HEK293 (cell line): ENCODE results near the gene OTUB1.

Experiments used
- CTCF ChIA-PET: fragments of 350-600 bp; formaldehyde crosslinking; extraction: SDS; loops from one replicate; lab custom pipeline; 2021; ENCODE audit warnings: antibody characterized with exemption; lab: Yijun Ruan, JAX
- POLR2A ChIA-PET: fragments of 300-600 bp; formaldehyde crosslinking; extraction: SDS; loops from one replicate; lab custom pipeline; 2020; ENCODE audit warnings: antibody characterized with exemption, inconsistent platforms; lab: Yijun Ruan, JAX
- H3K27ac ChIP-seq: fragments of 200-500 bp; sonication (Bioruptor generic); 2 replicates; pipeline ENCODE4 v1.5.1; 2014; ENCODE audit warnings: low read depth, low read length, control low read depth, inconsistent platforms; ENCODE audit errors: extremely low read depth
- H3K36me3 ChIP-seq, 2 experiments: fragments of 200-500 bp in 1 of 2; sonication (Bioruptor generic) in 1 of 2; 1 replicate in 1 of 2; 2 replicates in 1 of 2; pipeline ENCODE4 v1.5.1; 2014 to 2017; ENCODE audit warnings: inconsistent platforms in 2 of 2, low read length in 2 of 2; ENCODE audit not compliant: control insufficient read depth in 2 of 2, insufficient read depth in 1 of 2
- H3K4me1 ChIP-seq: fragments of 200-500 bp; sonication (Bioruptor generic); 2 replicates; pipeline ENCODE4 v1.5.1; 2014; ENCODE audit warnings: mild to moderate bottlenecking, low read length, inconsistent platforms; ENCODE audit not compliant: control insufficient read depth, insufficient read depth
- H3K4me3 ChIP-seq: 2 replicates; pipeline ENCODE4 v1.5.1; 2011; ENCODE audit warnings: low read depth, mild to moderate bottlenecking, control low read depth, low read length, moderate library complexity
- H3K9me3 ChIP-seq: fragments of 200-500 bp; sonication (Bioruptor generic); 2 replicates; pipeline ENCODE4 v1.5.1; 2014; ENCODE audit warnings: low read depth, low read length, inconsistent platforms; ENCODE audit not compliant: control insufficient read depth, insufficient read depth
- HOXC10 ChIP-seq: sonication (generic); formaldehyde crosslinking; IDR thresholded peaks from 2 replicates; pipeline ENCODE4 v1.8.1; 2023; ENCODE audit warnings: mild to moderate bottlenecking, missing genetic modification reagents
- SETDB1 ChIP-seq: IDR thresholded peaks from one replicate; pipeline ENCODE4 v1.6.1; 2017; ENCODE audit warnings: mild to moderate bottlenecking, low read length, moderate library complexity, mixed read lengths; ENCODE audit not compliant: insufficient read length
- SP3 ChIP-seq: fragments of 450-650 bp; formaldehyde crosslinking; IDR thresholded peaks from 2 replicates; pipeline ENCODE4 v1.5.1; 2016; ENCODE audit warnings: missing biosample characterization, missing genetic modification characterization
- ZIC2 ChIP-seq: fragments of 450-650 bp; formaldehyde crosslinking; IDR thresholded peaks from 2 replicates; pipeline ENCODE4 v1.5.1; 2016; ENCODE audit warnings: missing biosample characterization, missing genetic modification characterization
- ZNF157 ChIP-seq: fragments of 450-650 bp; formaldehyde crosslinking; IDR thresholded peaks from 2 replicates; pipeline ENCODE4 v1.5.1; 2016; ENCODE audit warnings: missing biosample characterization, missing genetic modification characterization
- ZNF184 ChIP-seq: fragments of 450-650 bp; IDR thresholded peaks from 2 replicates; pipeline ENCODE4 v1.5.1; 2018; ENCODE audit warnings: missing biosample characterization, mild to moderate bottlenecking, missing genetic modification characterization
- ZNF2 ChIP-seq: fragments of 450-650 bp; formaldehyde crosslinking; IDR thresholded peaks from 2 replicates; pipeline ENCODE4 v1.5.1; 2016; ENCODE audit warnings: missing biosample characterization, missing genetic modification characterization
- ZNF274 ChIP-seq, 2 experiments: fragments of 200-500 bp in 1 of 2; fragments of 450-650 bp in 1 of 2; sonication (Bioruptor generic) in 1 of 2; formaldehyde crosslinking in 1 of 2; IDR thresholded peaks; 2 replicates each; pipeline versions ENCODE4 v1.5.1 to v1.6.1; 2014 to 2016; ENCODE audit warnings: borderline replicate concordance in 1 of 2, inconsistent platforms in 1 of 2, low read length in 1 of 2, missing biosample characterization in 1 of 2, missing genetic modification characterization in 1 of 2
- ZNF341 ChIP-seq: fragments of 450-650 bp; formaldehyde crosslinking; IDR thresholded peaks from 2 replicates; pipeline ENCODE4; 2016; ENCODE audit warnings: low read depth, missing biosample characterization, missing genetic modification characterization
- ZNF354C ChIP-seq: fragments of 450-650 bp; formaldehyde crosslinking; IDR thresholded peaks from 2 replicates; pipeline ENCODE4 v1.5.1; 2016; ENCODE audit warnings: missing biosample characterization, missing genetic modification characterization, low read depth, borderline replicate concordance
- ZNF404 ChIP-seq: fragments of 450-650 bp; formaldehyde crosslinking; IDR thresholded peaks from 2 replicates; pipeline ENCODE4 v1.5.1; 2017; ENCODE audit warnings: missing biosample characterization, missing genetic modification characterization
- ZNF473 ChIP-seq: fragments of 450-650 bp; formaldehyde crosslinking; IDR thresholded peaks from 2 replicates; pipeline ENCODE4 v1.5.1; 2017; ENCODE audit warnings: missing biosample characterization, missing genetic modification characterization
- ZNF530 ChIP-seq: fragments of 450-650 bp; formaldehyde crosslinking; IDR thresholded peaks from 2 replicates; pipeline ENCODE4 v1.5.1; 2016; ENCODE audit warnings: low read depth, missing biosample characterization, missing genetic modification characterization
- ZNF610 ChIP-seq: fragments of 450-650 bp; formaldehyde crosslinking; IDR thresholded peaks from 2 replicates; pipeline ENCODE4 v1.5.1; 2016; ENCODE audit warnings: missing biosample characterization, missing genetic modification characterization, borderline replicate concordance
- ZNF670 ChIP-seq: fragments of 450-650 bp; formaldehyde crosslinking; IDR thresholded peaks from 2 replicates; pipeline ENCODE4 v1.5.1; 2016; ENCODE audit warnings: missing biosample characterization, missing genetic modification characterization, low read depth
- ZNF76 ChIP-seq: fragments of 450-650 bp; formaldehyde crosslinking; IDR thresholded peaks from 2 replicates; pipeline ENCODE4; 2016; ENCODE audit warnings: low read depth, missing biosample characterization, missing genetic modification characterization, borderline replicate concordance
- ZNF768 ChIP-seq: fragments of 450-650 bp; formaldehyde crosslinking; IDR thresholded peaks from 2 replicates; pipeline ENCODE4 v1.5.1; 2018; ENCODE audit warnings: missing biosample characterization, mild to moderate bottlenecking, missing genetic modification characterization
- TF ChIP-seq, protein P1 (sequence below): fragments of 450-650 bp; formaldehyde crosslinking; IDR thresholded peaks from 2 replicates; pipeline ENCODE4 v1.5.1; 2016; ENCODE audit warnings: missing biosample characterization, missing genetic modification characterization
- TF ChIP-seq, protein P2 (sequence below): fragments of 450-650 bp; formaldehyde crosslinking; IDR thresholded peaks from 2 replicates; pipeline ENCODE4 v1.5.1; 2017; ENCODE audit warnings: missing biosample characterization, missing genetic modification characterization

Gene OTUB1

DNA sequence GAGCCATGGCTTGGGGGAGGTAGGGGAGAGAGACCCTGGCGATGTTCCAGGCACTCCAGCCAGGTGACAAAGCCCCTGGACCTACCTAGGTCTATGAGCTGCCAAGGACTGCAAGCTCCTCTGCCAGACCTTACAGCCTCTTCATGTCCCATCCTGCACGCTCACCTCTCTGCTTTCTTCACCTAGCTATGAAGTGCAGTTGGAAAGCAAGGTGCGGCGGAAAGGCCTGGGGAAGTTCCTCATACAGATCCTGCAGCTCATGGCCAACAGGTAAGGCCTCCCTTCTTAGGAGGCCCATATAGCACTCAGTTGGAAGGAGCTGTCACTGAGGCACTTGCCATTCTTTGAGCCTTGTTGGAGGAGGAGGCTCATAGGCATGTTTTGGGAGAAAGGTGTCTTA is 33.7 kb upstream of the OTUB1 start (continued):
- TF ChIP-seq, protein P1, sequence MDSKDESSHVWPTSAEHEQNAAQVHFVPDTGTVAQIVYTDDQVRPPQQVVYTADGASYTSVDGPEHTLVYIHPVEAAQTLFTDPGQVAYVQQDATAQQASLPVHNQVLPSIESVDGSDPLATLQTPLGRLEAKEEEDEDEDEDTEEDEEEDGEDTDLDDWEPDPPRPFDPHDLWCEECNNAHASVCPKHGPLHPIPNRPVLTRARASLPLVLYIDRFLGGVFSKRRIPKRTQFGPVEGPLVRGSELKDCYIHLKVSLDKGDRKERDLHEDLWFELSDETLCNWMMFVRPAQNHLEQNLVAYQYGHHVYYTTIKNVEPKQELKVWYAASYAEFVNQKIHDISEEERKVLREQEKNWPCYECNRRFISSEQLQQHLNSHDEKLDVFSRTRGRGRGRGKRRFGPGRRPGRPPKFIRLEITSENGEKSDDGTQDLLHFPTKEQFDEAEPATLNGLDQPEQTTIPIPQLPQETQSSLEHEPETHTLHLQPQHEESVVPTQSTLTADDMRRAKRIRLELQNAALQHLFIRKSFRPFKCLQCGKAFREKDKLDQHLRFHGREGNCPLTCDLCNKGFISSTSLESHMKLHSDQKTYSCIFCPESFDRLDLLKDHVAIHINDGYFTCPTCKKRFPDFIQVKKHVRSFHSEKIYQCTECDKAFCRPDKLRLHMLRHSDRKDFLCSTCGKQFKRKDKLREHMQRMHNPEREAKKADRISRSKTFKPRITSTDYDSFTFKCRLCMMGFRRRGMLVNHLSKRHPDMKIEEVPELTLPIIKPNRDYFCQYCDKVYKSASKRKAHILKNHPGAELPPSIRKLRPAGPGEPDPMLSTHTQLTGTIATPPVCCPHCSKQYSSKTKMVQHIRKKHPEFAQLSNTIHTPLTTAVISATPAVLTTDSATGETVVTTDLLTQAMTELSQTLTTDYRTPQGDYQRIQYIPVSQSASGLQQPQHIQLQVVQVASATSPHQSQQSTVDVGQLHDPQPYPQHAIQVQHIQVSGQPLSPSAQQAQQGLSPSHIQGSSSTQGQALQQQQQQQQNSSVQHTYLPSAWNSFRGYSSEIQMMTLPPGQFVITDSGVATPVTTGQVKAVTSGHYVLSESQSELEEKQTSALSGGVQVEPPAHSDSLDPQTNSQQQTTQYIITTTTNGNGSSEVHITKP (tag by site-specific recombination) = no peak

DNA sequence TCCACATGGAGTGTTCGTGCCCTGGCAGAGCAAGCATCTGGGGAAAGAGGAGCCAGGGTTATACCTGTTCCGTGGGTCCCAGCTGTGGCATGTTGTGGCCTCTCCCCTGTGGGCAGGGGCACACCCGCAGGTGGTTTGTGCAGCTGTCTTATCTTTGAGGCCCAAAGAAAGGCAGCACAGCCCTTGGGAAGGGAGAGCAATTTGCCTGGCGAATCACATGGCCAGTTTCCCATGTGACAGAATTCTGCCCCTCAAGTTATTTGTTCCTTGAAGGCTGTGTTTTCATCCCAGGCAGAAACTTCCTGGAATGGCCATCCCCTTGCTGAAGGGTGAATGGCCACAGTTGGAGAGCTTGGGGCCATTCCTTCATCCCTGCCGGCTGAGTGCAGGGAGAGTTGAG is 28.2 kb upstream of the OTUB1 start:
- CTCF ChIA-PET = interaction anchor here (0.6 to 1.7 kb wide), 3 partner anchors 14 to 161 kb away, joined by 3 read pairs; no protein-coding TSS in a partner anchor
- peaks cover 2 to 48% of the 10 kb centered on the region in 2 experiments; a peak in 2 of 3 replicates for H3K36me3 ChIP-seq
- POLR2A ChIA-PET = no interaction called here
- no peaks in the 10 kb centered on the region for H3K4me1 ChIP-seq
- no peak overlapping the region for H3K27ac ChIP-seq
- TF ChIP-seq ZNF76 (no peak), ZNF274 (IDR thresholded peaks at IDR 0.05; ENCODE audit: low read length) (no peak), ZNF274 (tag by site-specific recombination; IDR thresholded peaks at IDR 0.05; ENCODE audit: borderline replicate concordance) (no peak), SETDB1 (no peak), ZNF530 (tag by site-specific recombination) (no peak), ZNF354C (no peak), ZNF473 (tag by site-specific recombination) (no peak), SP3 (no peak), ZNF404 (tag by site-specific recombination) (no peak), ZNF184 (tag by site-specific recombination) (no peak), ZNF341 (no peak), ZNF610 (tag by site-specific recombination) (no peak), ZNF768 (no peak), ZNF670 (tag by site-specific recombination) (no peak), HOXC10 (CRISPR knock-in tag) (no peak), ZNF2 (tag by site-specific recombination) (no peak)
- TF ChIP-seq, protein P2, sequence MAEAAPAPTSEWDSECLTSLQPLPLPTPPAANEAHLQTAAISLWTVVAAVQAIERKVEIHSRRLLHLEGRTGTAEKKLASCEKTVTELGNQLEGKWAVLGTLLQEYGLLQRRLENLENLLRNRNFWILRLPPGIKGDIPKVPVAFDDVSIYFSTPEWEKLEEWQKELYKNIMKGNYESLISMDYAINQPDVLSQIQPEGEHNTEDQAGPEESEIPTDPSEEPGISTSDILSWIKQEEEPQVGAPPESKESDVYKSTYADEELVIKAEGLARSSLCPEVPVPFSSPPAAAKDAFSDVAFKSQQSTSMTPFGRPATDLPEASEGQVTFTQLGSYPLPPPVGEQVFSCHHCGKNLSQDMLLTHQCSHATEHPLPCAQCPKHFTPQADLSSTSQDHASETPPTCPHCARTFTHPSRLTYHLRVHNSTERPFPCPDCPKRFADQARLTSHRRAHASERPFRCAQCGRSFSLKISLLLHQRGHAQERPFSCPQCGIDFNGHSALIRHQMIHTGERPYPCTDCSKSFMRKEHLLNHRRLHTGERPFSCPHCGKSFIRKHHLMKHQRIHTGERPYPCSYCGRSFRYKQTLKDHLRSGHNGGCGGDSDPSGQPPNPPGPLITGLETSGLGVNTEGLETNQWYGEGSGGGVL (tag by site-specific recombination) = no peak
- H3K9me3 ChIP-seq = no peaks in the 10 kb centered on the region
- no peak overlapping the region for H3K4me3 ChIP-seq

DNA sequence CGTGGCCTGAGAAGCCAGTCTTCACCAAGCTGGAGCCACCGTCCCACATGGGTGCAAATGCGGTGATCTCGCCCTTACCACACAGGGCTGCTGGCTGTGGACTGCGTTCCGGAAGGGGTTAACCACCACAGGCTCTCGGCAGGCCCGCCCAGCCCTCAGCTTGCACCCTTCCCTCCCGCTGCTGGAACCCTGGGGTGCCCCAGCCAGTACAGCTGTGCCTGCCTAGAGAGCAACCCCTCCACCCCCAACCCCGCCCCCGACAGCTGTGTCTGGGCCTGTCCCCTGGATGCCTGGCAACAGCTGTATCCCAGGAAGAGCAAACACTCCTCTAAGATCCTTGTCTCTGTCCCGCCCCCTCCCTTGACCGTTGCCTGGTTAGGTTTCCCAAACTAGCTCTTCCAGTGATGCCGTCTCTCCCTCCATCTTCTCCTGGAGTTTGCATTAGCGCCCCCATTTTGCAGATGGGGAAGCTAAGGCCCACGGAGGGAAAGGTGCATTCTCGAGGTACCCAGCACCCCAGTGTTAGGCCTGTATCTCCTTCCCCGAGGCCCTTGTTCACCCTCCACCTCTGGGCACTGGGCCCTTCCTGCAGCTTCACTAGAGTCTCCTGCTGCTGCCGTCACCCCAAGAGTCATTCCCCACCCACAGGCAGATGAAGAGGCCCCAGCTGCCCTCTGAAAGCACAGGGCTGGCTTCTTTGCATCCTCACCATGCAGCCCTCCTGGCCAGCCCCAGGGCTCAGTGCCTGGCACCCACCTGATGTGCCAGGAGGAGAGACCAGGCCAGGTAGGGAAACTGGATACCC is 24.4 kb upstream of the OTUB1 start:
- Histone ChIP-seq H3K4me1 (no peaks in the 10 kb centered on the region), H3K4me3 (no peak overlapping the region), H3K36me3 (peaks cover 0 to 12% of the 10 kb centered on the region in 2 experiments; a peak in 1 of 3 replicates), H3K27ac (no peak overlapping the region), H3K9me3 (no peaks in the 10 kb centered on the region)
- TF ChIP-seq ZNF341 (peak; percentile 81), ZNF157 (tag by site-specific recombination) (no peak), ZIC2 (tag by site-specific recombination) (peak; percentile 53; the same call in 1 of the 2 replicates)
- ChIA-PET CTCF (interaction anchor here (0.6 to 1.1 kb wide), 3 partner anchors 27 to 191 kb away, joined by 3 to 5 read pairs (median 5); partner anchors contain the start of gene MARK2), POLR2A (interaction anchor here (0.6 to 3.3 kb wide), 5 partner anchors 10 to 224 kb away, joined by 4 to 11 read pairs (median 7); partner anchors contain the start of genes COX8A, MARK2 and STIP1)
